Kidney tubule cell (primary cell): ENCODE data around the gene GABRB3.
A peak's percentile ranks its signal among the peaks of the same experiment; 100 is the strongest.
"Not testable (repeated sequence)": the region's sequence is repeated elsewhere in the genome, so short reads cannot be mapped to it uniquely, and the experiment has no call there.

Experiments
- DNase-seq: peaks from one replicate; pipeline ENCODE4 v3.0.0-alpha.2; 2018; ENCODE audit warnings: low spot score

Gene GABRB3

GRCh38 chr15:26736502-26737248 is 36.2 kb downstream of the GABRB3 start:
- DNase-seq = no peak

- DNase-seq = no peak
These were observed 40.9 kb downstream of the GABRB3 start for GRCh38 chr15:26731965-26732364.

- no peak for DNase-seq
These were observed 43.3 kb downstream of the GABRB3 start for GRCh38 chr15:26729581-26729980.

- no peak for DNase-seq
These were observed 43.8 kb downstream of the GABRB3 start for GRCh38 chr15:26729030-26729429.

GRCh38 chr15:26724381-26725150 is 48.3 kb downstream of the GABRB3 start:
- no peak for DNase-seq

- peak; percentile 43 for DNase-seq
These were observed 50.2 kb downstream of the GABRB3 start for GRCh38 chr15:26722621-26723160.

- no peak for DNase-seq
These were observed 51.5 kb downstream of the GABRB3 start for GRCh38 chr15:26721232-26721967.

GRCh38 chr15:26720546-26720945 is 52.3 kb downstream of the GABRB3 start:
- DNase-seq = no peak

GRCh38 chr15:26719866-26720265 is 53.0 kb downstream of the GABRB3 start:
- DNase-seq = not testable (repeated sequence)

GRCh38 chr15:26716069-26716468 is 56.8 kb downstream of the GABRB3 start:
- no peak for DNase-seq

- DNase-seq = no peak
These were observed 59.4 kb downstream of the GABRB3 start for GRCh38 chr15:26713498-26713897.

- no peak for DNase-seq
These were observed 60.5 kb downstream of the GABRB3 start for GRCh38 chr15:26712335-26712734.

GRCh38 chr15:26711445-26711844 is 61.4 kb downstream of the GABRB3 start:
- DNase-seq = no peak

- DNase-seq = no peak
These were observed 70.5 kb downstream of the GABRB3 start for GRCh38 chr15:26702381-26702780.

- DNase-seq = no peak
These were observed 74.3 kb downstream of the GABRB3 start for GRCh38 chr15:26698555-26698954.

GRCh38 chr15:26697913-26698312 is 75.0 kb downstream of the GABRB3 start:
- DNase-seq = no peak

- no peak for DNase-seq
These were observed 81.6 kb downstream of the GABRB3 start for GRCh38 chr15:26691249-26691648.

GRCh38 chr15:26690778-26691177 is 82.1 kb downstream of the GABRB3 start:
- DNase-seq = no peak

GRCh38 chr15:26689462-26689861 is 83.4 kb downstream of the GABRB3 start:
- no peak for DNase-seq

- no peak for DNase-seq
These were observed 86.2 kb downstream of the GABRB3 start for GRCh38 chr15:26686547-26687187.

- DNase-seq = no peak
These were observed 90.2 kb downstream of the GABRB3 start for GRCh38 chr15:26682598-26683164.

GRCh38 chr15:26679927-26680326 is 92.9 kb downstream of the GABRB3 start:
- no peak for DNase-seq
